Breast epithelium (tissue), 4 donors: Measurements from ENCODE around the gene ZDHHC24. TPM values are rescaled to one million over a fixed set of nuclear protein-coding genes. Genes with fewer than 3 reads are reported as not detected.

Experiments used
- DNase-seq, 2 donors: peaks; one replicate each; pipeline ENCODE4 v3.0.0-alpha.2; 2019; ENCODE audit warnings: low spot score in 2 of 2
- H3K27ac ChIP-seq, 2 donors: fragments of 200-600 bp; sonication (generic) in 1 of 2; one replicate each; pipeline ENCODE4 v1.5.1; 2016 to 2019; ENCODE audit warnings: mild to moderate bottlenecking in 1 of 2
- H3K27me3 ChIP-seq, 2 donors: fragments of 200-600 bp; sonication (generic) in 1 of 2; one replicate each; pipeline versions ENCODE4 v1.5.1 to v1.6.0; 2017 to 2019; ENCODE audit warnings: control low read depth in 1 of 2, mild to moderate bottlenecking in 1 of 2
- H3K36me3 ChIP-seq: fragments of 200-600 bp; one replicate; pipeline ENCODE4 v1.5.1; 2019
- H3K4me1 ChIP-seq, 2 donors: fragments of 200-600 bp; sonication (generic); one replicate each; pipeline ENCODE4 v1.5.1; 2016 to 2019; ENCODE audit warnings: control low read depth in 1 of 2
- H3K4me3 ChIP-seq, 3 donors: fragments of 200-600 bp; sonication (generic); 1 replicate in 2 of 3; 2 replicates in 1 of 3; pipeline ENCODE4 v1.5.1; 2016 to 2019; ENCODE audit warnings: mild to moderate bottlenecking in 3 of 3, moderate library complexity in 2 of 3
- H3K9me3 ChIP-seq, 2 donors: fragments of 200-600 bp; sonication (generic) in 1 of 2; one replicate each; pipeline ENCODE4 v1.5.1; 2016 to 2019; ENCODE audit warnings: control low read depth in 1 of 2
- POLR2A ChIP-seq: fragments of 450-650 bp; IDR thresholded peaks from one replicate; pipeline ENCODE4 v1.6.1; 2016; ENCODE audit warnings: antibody characterized with exemption, mild to moderate bottlenecking, moderate library complexity
- POLR2AphosphoS5 ChIP-seq, 3 donors: sonication (generic); formaldehyde crosslinking; IDR thresholded peaks; one replicate each; pipeline ENCODE4 v1.6.1; 2017; ENCODE audit warnings: antibody characterized with exemption in 3 of 3
- intact Hi-C: fragments of 100-400 bp; cut with DNase I; formaldehyde crosslinking; loops from one replicate; pipeline ENCODE4 v1.15.1; 2023; ENCODE audit warnings: low total_unique reads
- total RNA-seq, 3 donors: library from RNA; depleted of rRNA; stranded (reverse); fragments of >200 nt; gene quantifications; one replicate each; pipeline ENCODE4 v1.1.0, GENCODE V29; 2016
- TF ChIP-seq, protein P1 (sequence below), 3 donors: fragments of 450-650 bp; IDR thresholded peaks; one replicate each; pipeline ENCODE4 v1.5.1; 2016 to 2017; ENCODE audit warnings: antibody characterized with exemption in 3 of 3, mild to moderate bottlenecking in 3 of 3, moderate library complexity in 3 of 3

The ZDHHC24 gene
- total RNA-seq, 3 donors from 2014 or later = 12.9 to 20.0 (median 14.1) TPM

DNA sequence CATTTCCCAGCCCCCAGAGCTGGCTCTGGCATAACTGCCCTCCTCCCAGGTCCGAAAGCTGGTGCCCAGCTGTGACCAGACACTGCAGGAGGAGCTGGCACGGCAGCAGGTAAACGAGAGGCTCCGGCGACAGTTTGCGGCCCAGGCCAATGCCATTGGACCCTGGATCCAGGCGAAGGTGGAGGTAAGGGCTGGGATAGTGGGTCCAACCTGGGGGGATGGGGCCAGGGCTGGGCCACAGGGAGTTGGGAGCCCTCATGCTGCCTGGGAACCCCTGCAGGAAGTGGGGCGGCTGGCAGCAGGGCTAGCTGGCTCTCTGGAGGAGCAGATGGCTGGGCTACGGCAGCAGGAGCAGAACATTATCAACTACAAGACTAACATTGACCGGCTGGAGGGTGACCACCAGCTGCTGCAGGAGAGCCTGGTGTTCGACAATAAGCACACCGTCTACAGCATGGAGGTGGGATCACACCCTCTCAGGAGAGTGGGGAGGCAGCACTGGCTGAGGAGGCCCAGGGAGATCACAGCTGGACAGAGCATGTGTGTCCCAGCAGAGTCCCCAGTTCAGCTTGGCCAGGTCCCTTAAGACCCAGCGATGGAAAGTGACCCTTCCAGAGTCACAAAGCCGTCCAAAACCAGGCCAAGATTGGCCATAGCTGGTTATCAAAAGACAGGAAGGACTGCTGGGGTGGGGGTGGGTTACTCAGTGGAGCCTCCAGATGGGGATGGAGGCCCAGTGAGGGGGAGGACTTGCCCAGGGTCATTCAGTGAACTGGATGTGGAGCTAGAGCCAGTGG is 15.5 kb upstream of the ZDHHC24 start:
- Histone ChIP-seq H3K4me1 (no peaks in the 10 kb centered on the region), H3K36me3 (no peaks in the 10 kb centered on the region), H3K9me3 (no peaks in the 10 kb centered on the region), H3K27me3 (peaks cover 0 to 4% of the 10 kb centered on the region in 2 donors), H3K27ac (no peak overlapping the region), H3K4me3 (no peak overlapping the region)
- DNase-seq = no peak
- TF ChIP-seq, protein P1, sequence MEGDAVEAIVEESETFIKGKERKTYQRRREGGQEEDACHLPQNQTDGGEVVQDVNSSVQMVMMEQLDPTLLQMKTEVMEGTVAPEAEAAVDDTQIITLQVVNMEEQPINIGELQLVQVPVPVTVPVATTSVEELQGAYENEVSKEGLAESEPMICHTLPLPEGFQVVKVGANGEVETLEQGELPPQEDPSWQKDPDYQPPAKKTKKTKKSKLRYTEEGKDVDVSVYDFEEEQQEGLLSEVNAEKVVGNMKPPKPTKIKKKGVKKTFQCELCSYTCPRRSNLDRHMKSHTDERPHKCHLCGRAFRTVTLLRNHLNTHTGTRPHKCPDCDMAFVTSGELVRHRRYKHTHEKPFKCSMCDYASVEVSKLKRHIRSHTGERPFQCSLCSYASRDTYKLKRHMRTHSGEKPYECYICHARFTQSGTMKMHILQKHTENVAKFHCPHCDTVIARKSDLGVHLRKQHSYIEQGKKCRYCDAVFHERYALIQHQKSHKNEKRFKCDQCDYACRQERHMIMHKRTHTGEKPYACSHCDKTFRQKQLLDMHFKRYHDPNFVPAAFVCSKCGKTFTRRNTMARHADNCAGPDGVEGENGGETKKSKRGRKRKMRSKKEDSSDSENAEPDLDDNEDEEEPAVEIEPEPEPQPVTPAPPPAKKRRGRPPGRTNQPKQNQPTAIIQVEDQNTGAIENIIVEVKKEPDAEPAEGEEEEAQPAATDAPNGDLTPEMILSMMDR (IDR thresholded peaks at IDR 0.05) = no peak
- TF ChIP-seq POLR2AphosphoS5 (IDR thresholded peaks at IDR 0.05) = no peak
- TF ChIP-seq POLR2A = no peak
- intact Hi-C loops = no loop called here

DNA sequence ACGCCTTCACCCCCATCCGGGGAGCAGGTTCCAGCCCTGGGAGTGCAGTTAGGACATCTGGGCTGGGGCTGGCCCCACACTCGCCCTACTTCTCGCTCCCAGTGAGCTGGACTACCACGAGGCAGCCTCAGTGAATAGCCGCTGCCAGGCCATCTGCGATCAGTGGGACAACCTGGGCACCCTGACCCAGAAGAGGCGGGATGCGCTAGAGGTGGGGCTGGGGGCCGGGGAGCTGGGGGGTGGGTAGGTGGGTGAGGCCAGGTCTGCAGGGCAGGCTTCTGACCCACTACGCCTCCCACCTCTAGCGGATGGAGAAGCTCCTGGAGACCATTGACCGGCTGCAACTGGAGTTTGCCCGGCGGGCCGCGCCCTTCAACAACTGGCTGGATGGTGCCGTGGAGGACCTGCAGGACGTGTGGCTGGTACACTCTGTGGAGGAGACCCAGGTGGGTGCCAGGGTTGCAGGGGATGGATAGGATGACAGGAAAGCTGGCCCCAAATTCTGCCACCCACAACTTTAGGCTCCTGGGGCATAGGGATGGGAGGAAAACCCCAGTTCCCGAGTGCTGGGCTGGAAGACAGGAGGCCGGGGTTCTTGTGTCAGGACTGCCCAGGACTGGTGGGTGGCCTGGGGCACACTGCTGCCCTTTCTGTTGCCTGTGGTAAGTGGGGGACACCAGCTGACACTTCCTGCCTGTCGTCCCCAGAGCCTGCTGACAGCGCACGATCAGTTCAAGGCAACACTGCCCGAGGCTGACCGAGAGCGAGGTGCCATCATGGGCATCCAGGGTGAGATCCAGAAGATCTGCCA is 14.2 kb upstream of the ZDHHC24 start:
- TF ChIP-seq POLR2AphosphoS5 (IDR thresholded peaks at IDR 0.05) (no peak), POLR2A (no peak)
- TF ChIP-seq, protein P1 (IDR thresholded peaks at IDR 0.05) = no peak

GRCh38 chr11:66559142-66559865 is 13.5 kb upstream of the ZDHHC24 start:
- Histone ChIP-seq H3K4me1 (no peaks in the 10 kb centered on the region), H3K4me3 (peak overlapping the region in 1 of 3 donors; percentile 39), H3K27me3 (peaks cover 0 to 4% of the 10 kb centered on the region in 2 donors), H3K9me3 (no peaks in the 10 kb centered on the region), H3K27ac (peak overlapping the region in 1 of 2 donors; percentile 7), H3K36me3 (no peaks in the 10 kb centered on the region)
- no peak for DNase-seq
- no peak for TF ChIP-seq POLR2A
- TF ChIP-seq POLR2AphosphoS5 (IDR thresholded peaks at IDR 0.05) = no peak
- TF ChIP-seq, protein P1 (IDR thresholded peaks at IDR 0.05) = no peak
- intact Hi-C loops = no loop called here

More for the DNA sequence above, 14.2 kb upstream of the ZDHHC24 start:
- no peaks in the 10 kb centered on the region for H3K4me1 ChIP-seq
- no peaks in the 10 kb centered on the region for H3K9me3 ChIP-seq
- intact Hi-C loops = no loop called here
- peaks cover 0 to 4% of the 10 kb centered on the region in 2 donors for H3K27me3 ChIP-seq
- no peaks in the 10 kb centered on the region for H3K36me3 ChIP-seq
- H3K4me3 ChIP-seq = no peak overlapping the region
- DNase-seq = no peak
- H3K27ac ChIP-seq = peak overlapping the region in 1 of 2 donors; percentile 7

DNA sequence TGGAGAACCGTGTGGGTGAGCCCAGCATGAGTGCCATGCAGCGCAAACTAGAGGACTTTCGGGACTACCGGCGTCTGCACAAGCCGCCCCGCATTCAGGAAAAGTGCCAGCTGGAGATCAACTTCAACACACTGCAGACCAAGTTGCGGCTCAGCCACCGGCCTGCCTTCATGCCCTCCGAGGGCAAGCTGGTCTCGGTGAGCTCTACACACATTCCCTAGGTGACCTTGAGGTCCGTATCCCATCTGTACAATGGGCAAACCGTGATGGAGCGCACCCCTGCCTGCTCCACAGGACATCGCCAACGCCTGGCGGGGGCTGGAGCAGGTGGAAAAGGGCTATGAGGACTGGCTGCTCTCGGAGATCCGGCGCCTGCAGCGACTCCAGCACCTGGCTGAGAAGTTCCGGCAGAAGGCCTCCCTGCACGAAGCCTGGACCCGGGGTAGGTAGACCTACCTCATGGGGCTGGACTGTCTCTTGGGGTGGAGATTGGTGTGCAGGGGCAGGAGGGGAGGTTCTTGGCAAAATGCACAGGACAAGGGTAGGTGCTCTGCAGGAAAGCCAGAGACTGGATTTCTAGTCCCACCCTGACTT is 12.0 kb upstream of the ZDHHC24 start:
- H3K27ac ChIP-seq = no peak overlapping the region
- DNase-seq = no peak
- no peaks in the 10 kb centered on the region for H3K4me1 ChIP-seq
- intact Hi-C loops = no loop called here
- TF ChIP-seq POLR2AphosphoS5 (IDR thresholded peaks at IDR 0.05) (no peak), POLR2A (no peak)
- TF ChIP-seq, protein P1 (IDR thresholded peaks at IDR 0.05) = no peak
- H3K36me3 ChIP-seq = no peaks in the 10 kb centered on the region
- peaks cover 0 to 4% of the 10 kb centered on the region in 2 donors for H3K27me3 ChIP-seq
- no peaks in the 10 kb centered on the region for H3K9me3 ChIP-seq
- no peak overlapping the region for H3K4me3 ChIP-seq
